ENCODE results near the gene TNRC6C. TPM values are rescaled to one million over a fixed set of nuclear protein-coding genes. Genes with fewer than 3 reads are reported as not detected.
"Not testable (repeated sequence)": the region's sequence is repeated elsewhere in the genome, so short reads cannot be mapped to it uniquely, and the experiment has no call there.

Gene TNRC6C
- total RNA-seq, 2 donors from 2014 or later: 31.0 to 48.1 TPM

DNA sequence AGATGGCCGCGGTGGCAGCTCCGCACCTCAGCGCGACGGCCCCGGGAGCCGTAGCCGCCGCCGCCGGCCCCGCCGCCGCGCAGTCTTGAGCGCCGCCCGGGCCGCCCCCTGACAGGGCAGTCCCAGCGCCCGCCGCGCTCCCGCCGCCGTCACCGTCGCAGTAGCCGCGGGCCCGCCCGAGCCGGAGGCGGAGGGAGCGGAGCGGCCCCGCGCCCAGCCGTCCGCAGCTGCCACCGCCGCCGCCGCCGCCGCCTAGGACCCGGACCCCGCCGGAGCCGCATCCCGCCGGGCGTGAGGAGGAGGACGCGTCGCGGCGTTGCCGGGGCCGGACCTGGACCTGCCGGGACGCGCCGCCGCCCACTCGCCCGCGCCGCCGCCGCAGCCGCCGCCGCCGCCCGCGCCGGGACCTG, 218 bp downstream of the TNRC6C start:
- intact Hi-C loops (cut with DNase I): no loop called here
- DNase-seq (ENCODE audit: low spot score): no peak

DNA sequence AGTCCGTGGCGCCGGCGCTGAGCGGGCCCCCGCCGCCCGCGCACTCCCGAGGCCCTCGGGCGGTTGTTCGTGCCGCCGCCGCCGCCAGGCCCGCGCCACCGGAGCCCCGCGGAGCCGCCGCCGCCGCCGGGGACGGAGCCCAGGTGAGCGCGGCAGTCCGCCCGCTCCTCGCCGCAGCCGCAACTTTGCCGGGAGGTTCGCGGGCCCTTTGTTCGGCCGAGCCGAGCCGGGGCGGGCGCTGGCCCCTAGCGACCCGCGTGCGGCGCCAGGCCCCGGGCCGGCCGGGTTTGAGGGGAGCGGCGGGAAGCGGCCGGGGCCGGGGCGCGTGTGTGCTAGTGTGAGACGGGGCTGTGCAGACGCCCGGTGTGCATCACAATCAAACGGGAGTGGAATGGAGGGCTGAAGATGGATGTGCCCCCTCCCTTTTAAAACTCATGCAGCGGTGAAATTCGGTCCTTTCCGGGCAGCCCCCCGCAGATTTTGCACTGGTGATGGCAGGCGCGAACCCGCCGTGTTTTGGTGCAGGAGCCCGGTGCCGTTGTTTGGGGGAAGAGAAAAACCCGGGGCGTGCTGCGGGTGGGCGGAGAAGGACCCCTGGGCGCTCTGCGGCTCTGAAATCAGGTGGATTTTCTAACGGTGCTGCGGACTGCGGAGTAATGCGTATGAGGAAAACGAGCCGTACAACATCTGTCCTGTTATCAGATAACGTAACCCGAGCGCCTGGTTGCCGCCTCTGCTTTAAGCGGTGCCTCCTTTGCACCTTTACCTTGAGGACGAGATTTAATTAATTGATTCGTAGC, 823 bp downstream of the TNRC6C start:
- DNase-seq (ENCODE audit: low spot score): no peak

DNA sequence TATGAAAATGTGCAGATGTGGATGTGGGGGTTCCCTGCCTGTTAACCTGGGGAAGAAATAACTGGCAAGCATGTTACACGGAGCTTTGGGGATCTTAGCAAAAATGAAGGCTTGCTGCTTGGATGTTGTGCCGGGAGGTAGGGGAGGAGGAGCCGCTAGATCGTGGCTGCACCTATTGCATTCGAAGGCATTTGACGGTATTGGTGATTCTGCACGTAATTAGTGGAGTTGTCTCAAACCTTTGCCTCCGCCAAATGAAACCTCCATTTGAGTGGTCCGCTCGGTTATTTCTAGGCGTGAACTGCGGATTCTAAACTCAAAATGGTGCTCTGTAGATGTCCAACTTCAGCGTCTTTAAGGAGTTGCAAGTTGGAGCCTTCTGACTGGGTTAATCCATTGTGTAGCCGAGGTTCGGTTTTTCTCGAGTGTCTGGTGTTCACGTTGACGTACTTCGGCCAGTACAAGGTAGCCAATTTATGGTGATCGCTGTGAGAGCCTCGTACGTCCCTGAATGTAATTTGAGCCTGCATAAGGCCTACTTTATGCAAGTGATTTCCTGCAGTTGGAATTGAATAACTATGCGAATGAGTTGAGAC, 1.5 kb downstream of the TNRC6C start:
- intact Hi-C loops (cut with DNase I): no loop called here
- DNase-seq (ENCODE audit: low spot score): no peak

More for the DNA sequence above, 823 bp downstream of the TNRC6C start:
- intact Hi-C loops (cut with DNase I): no loop called here

DNA sequence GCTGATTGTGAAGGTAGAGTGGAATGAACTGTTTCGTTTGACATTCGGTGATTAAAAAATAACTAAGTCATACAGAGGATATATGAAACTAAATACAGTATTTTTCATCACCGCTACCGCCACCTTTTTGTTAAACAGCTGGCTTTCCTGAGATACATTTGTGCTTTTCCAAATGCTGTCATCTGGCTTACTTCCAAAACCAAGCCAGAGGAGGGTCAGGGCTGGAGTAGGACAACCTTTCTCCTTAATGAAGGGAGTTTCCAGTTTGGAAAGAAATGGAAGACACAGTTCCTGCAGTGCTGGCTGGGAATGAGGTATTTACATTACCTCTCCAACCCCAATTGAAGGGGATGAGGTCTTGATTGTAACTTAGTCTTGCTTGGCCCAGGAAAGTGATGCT, 3.2 kb downstream of the TNRC6C start:
- no peak for DNase-seq (ENCODE audit: low spot score)
- intact Hi-C loops (cut with DNase I): no loop called here

- intact Hi-C loops (cut with DNase I): no loop called here
- no peak for DNase-seq (ENCODE audit: low spot score)
Measured at GRCh38 chr17:77962348-77962747, 3.8 kb downstream of the TNRC6C start.

DNA sequence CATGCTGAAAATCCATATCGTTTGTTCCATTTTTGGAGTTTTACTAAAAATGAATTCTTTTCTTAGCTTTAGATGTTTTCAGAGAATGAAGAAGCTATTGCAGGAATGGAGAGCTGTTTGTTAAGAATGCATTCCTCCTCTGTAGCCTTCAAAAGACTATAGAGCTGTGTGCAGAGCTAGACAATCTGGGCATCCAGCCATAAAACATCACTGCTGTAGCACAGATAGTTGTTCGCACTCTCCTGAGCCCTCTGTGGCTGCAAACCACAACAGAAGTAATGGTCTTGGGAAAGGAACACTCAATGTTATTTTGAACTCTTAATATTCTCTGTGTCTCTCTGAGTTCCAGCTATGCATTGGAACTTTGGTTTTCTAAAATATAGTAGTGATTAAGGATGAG, 4.9 kb downstream of the TNRC6C start:
- intact Hi-C loops (cut with DNase I): no loop called here
- DNase-seq (ENCODE audit: low spot score): no peak

DNA sequence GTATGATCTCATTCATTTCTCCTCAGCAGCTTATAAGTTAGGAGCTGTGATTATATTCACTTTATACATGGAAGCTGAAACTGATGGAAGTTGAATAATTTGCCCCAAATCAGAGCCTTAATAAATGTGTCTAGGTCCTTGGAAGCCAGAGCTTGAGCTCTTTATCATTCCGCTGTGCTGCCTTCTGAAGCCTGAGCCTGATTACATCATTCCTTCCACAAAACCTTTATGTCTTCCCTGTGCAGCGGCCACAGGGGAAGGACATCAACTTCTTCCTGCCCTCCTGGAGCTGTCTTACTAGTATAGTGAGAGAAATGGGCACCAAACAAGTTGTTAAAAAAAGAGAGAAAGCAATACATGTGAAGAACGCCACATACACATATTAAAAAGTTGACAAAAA, 6.8 kb downstream of the TNRC6C start:
- DNase-seq (ENCODE audit: low spot score): no peak
- intact Hi-C loops (cut with DNase I): no loop called here

DNA sequence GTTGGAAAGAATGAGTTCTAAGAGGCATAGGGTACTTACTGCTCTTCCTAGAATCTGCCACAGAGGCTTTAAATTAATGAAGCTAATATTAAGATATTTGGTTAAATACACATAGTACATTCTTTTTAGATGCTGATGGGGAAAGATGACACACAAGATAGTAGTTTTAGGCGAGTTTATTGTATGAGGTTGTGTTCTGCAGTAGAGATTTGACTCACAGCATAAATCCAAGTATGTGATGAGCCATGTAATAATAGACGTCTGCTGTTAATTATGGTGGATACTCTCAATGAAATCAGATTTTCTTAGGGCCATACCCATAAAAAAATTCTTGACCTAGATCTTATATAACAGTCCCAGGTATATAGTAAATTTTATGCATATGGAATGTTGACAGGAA, 8.0 kb downstream of the TNRC6C start:
- intact Hi-C loops (cut with DNase I): no loop called here
- no peak for DNase-seq (ENCODE audit: low spot score)

GRCh38 chr17:77968788-77969187, 10.3 kb downstream of the TNRC6C start:
- no peak for DNase-seq (ENCODE audit: low spot score)
- intact Hi-C loops (cut with DNase I): no loop called here

- intact Hi-C loops (cut with DNase I); DNase-seq (ENCODE audit: low spot score): not testable (repeated sequence)
Measured at GRCh38 chr17:77972271-77972670, 13.8 kb downstream of the TNRC6C start.

DNA sequence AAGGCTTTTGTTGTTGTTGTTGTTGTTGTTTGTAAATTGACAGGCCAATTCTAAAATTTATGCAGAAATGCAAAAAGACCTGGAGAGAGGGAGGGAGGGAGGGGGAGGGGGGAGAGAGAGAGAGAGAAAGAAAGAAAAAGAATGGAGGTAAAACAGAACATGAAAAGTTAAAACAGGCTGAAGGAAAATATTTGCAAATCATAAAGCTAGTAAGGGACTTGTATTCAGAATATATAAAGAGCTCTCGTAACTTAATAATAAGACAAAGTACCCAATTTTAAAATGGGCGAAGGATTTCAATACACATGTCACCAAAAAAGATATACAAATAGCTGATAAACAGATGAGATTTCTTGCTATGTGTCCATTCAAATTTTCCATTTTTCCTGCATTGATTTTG, 15.4 kb downstream of the TNRC6C start:
- no peak for DNase-seq (ENCODE audit: low spot score)
- intact Hi-C loops (cut with DNase I): no loop called here

DNA sequence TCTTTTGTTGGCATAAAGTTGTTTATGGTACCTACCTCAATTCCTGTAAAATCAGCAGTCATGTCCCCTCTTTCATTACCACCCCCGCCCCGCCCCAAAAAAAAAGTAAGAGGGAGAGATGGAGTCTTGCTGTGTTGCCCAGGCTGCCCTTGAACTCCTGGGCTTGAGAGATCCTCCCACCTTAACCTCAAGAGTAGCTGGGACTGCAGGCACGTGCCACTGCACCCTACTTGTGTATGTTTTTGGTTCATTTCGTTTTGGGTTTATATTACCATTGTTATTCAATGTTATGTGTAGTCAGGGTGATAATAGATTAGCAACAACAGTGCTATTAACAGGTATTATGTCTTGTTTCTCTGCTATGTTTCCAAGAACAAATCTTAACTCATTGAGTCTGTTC, 15.9 kb downstream of the TNRC6C start:
- DNase-seq (ENCODE audit: low spot score): no peak
- intact Hi-C loops (cut with DNase I): no loop called here

GRCh38 chr17:77982430-77982829, 23.9 kb downstream of the TNRC6C start:
- DNase-seq (ENCODE audit: low spot score); intact Hi-C loops (cut with DNase I): not testable (repeated sequence)

DNA sequence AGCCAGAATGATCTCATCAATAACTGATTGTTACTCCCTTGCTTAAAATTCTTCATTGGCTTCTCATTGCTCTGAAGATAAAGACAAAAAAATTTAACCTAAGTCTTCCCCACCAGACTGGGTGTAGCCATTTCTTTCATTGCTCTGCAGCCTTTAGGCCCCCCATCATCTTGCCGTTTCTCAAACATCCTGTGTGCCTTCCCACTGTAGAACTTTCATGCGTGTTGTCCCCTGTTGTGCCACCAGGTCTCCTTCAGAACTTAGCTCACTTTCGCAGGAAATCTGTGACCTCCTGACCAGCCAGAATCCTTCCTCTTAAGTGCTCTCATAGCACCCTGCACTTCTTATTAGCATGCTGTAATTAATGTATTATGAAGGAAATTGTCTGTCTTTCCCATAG, 31.8 kb downstream of the TNRC6C start:
- no peak for DNase-seq (ENCODE audit: low spot score)
- intact Hi-C loops (cut with DNase I): no loop called here

DNA sequence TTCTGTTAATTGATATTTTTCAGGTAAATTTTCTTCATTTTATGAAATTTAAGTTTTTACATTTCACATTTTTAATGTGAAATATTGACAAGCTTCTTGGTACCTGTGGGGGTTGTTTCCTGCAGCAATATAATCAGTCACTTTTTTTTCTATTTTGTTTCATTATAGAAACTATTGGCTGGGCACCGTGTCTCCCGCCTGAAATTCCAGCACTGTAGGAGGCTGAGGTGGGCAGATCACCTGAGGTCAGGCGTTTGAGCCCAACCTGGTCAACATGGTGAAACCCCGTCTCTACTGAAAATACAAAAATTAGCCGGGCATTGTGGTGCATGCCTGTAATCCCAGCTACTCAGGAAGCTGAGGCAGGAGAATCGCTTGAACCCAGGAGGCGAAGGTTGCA, 35.2 kb downstream of the TNRC6C start:
- intact Hi-C loops (cut with DNase I); DNase-seq (ENCODE audit: low spot score): not testable (repeated sequence)

DNA sequence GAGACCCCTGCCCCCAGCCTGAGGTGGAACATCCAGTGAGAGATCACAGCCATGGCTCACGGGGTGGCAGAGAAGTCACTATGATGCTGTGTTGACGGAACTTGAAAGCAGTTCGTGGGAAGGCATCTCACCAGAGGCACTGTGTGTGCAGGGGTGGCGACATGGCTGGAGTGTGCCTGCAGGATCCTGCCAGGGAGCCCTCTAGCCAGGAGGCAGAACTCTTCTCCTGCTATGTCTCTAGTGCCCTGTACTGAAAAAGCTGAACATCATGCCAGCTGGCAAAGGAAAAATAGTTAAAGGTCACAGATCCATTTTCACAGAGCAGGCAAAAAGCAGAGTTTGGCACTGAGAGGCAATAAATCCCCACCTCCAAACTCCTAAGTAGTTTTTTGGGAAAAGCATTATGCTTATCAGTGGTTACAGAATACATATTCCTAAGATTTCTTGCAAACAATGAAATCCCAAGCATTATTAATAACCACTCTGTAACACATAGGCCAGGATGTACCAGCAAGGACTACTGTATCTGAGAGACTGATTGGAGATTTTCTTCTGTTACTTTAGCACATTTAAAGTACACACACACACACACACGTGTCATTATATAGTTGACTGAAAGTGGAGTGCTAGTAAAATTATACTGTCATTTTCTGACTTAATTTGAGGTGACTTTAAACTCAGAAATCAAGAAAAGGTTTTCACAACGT, 36.8 kb downstream of the TNRC6C start:
- intact Hi-C loops (cut with DNase I): no loop called here
- no peak for DNase-seq (ENCODE audit: low spot score)

GRCh38 chr17:77996256-77996655, 37.8 kb downstream of the TNRC6C start:
- intact Hi-C loops (cut with DNase I): no loop called here
- DNase-seq (ENCODE audit: low spot score): no peak

- DNase-seq (ENCODE audit: low spot score): no peak
- intact Hi-C loops (cut with DNase I): no loop called here
Measured at GRCh38 chr17:77999413-78000173, 41.1 kb downstream of the TNRC6C start.

GRCh38 chr17:78000341-78000740, 41.8 kb downstream of the TNRC6C start:
- intact Hi-C loops (cut with DNase I): no loop called here
- no peak for DNase-seq (ENCODE audit: low spot score)

DNA sequence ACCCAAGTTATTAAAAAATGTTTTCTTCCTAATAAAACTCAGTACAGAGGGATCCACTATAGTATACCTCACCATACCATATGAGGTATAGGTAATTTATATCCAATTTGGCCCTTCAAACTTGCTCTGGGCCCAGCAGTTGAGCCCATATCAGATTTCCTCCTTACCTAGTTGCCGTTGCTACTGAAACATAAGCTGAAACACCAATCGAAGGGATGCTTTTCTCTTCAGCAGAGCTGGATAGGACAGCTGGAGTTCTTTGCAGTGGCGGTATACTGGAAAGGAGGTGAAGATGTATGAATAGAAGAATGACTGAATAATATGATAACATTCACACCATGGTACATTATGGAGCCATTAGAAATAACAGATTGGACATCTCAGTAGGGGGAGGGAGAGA, 42.7 kb downstream of the TNRC6C start:
- no peak for DNase-seq (ENCODE audit: low spot score)
- intact Hi-C loops (cut with DNase I): no loop called here

Data from posterior vena cava (tissue), 2 donors.